ENCODE measurements around the gene SRBD1.

The SRBD1 gene

GRCh38 chr2:45494978-45495293 is 116.1 kb downstream of the SRBD1 start:
- H3K4me1 ChIP-seq (ENCODE audit: control insufficient read depth in 1 of 2, insufficient read depth in 2 of 2, low read length in 2 of 2), result no peaks in the 10 kb centered on the region
- H3K27ac ChIP-seq (ENCODE audit: low read length), result no peak overlapping the region
- no peaks in the 10 kb centered on the region for H3K9me3 ChIP-seq (ENCODE audit: control insufficient read depth in 1 of 2, low read length in 2 of 2)

GRCh38 chr2:45494275-45494977 is 116.6 kb downstream of the SRBD1 start:
- no peaks in the 10 kb centered on the region for H3K27me3 ChIP-seq (ENCODE audit: low read depth, low read length)
- H3K36me3 ChIP-seq (ENCODE audit: control insufficient read depth in 1 of 2, insufficient read depth in 2 of 2, low read length in 2 of 2), result no peaks in the 10 kb centered on the region
- no peaks in the 10 kb centered on the region for H3K9me3 ChIP-seq (ENCODE audit: control insufficient read depth in 1 of 2, low read length in 2 of 2)
- H3K27ac ChIP-seq (ENCODE audit: low read length), result no peak overlapping the region
- no peaks in the 10 kb centered on the region for H3K4me1 ChIP-seq (ENCODE audit: control insufficient read depth in 1 of 2, insufficient read depth in 2 of 2, low read length in 2 of 2)
- H3K4me3 ChIP-seq (ENCODE audit: low read depth in 1 of 2, low read length in 2 of 2), result no peak overlapping the region

More at GRCh38 chr2:45494978-45495293, 116.1 kb downstream of the SRBD1 start:
- no peak overlapping the region for H3K4me3 ChIP-seq (ENCODE audit: low read depth in 1 of 2, low read length in 2 of 2)
- H3K36me3 ChIP-seq (ENCODE audit: control insufficient read depth in 1 of 2, insufficient read depth in 2 of 2, low read length in 2 of 2), result no peaks in the 10 kb centered on the region
- no peaks in the 10 kb centered on the region for H3K27me3 ChIP-seq (ENCODE audit: low read depth, low read length)

DNA sequence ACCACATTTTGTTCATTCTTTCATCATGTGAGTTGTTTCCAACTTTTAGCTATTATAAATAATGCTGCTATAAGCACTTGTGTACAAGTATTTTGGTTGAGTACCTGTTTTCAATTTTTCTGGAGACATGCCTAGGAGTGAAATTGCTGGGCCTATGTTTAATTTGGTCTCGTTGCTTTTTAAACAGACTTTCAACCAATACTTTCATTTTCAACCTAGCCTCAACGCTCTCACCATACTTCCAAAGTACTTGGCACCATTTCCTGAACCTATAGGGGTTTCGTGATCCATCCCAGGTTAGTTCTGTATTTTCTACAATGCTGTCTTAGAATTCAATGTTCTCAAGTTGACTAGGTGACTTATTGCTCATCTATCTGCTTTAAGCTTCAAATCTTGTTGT is 126.1 kb downstream of the SRBD1 start:
- H3K9me3 ChIP-seq (ENCODE audit: control insufficient read depth in 1 of 2, low read length in 2 of 2), result peaks cover 0 to 4% of the 10 kb centered on the region in 2 donors
- H3K27ac ChIP-seq (ENCODE audit: low read length), result no peak overlapping the region
- H3K4me3 ChIP-seq (ENCODE audit: low read depth in 1 of 2, low read length in 2 of 2), result no peak overlapping the region
- H3K4me1 ChIP-seq (ENCODE audit: control insufficient read depth in 1 of 2, insufficient read depth in 2 of 2, low read length in 2 of 2), result no peaks in the 10 kb centered on the region
- peaks cover 0 to 3% of the 10 kb centered on the region in 2 donors for H3K36me3 ChIP-seq (ENCODE audit: control insufficient read depth in 1 of 2, insufficient read depth in 2 of 2, low read length in 2 of 2)
- no peaks in the 10 kb centered on the region for H3K27me3 ChIP-seq (ENCODE audit: low read depth, low read length)

DNA sequence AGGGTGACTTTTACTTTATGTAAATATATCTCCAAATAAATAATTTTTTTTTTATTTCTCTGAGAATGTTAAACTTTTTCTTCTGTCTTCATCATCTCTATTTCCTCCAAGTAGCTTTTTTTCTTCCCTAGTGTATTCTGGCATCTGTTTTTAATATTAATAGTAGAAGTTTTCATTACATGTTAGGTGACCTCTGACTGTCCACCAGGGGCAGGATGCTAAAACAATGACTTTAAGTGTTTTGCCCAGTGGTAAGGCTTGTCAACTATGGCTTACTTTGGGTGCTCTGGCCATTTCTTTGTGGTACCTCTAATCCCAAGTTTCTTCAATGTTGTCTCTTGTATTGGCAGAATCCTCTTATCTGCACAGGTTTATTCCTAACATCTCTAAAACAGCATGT is 127.1 kb downstream of the SRBD1 start:
- no peaks in the 10 kb centered on the region for H3K27me3 ChIP-seq (ENCODE audit: low read depth, low read length)
- H3K4me1 ChIP-seq (ENCODE audit: control insufficient read depth in 1 of 2, insufficient read depth in 2 of 2, low read length in 2 of 2), result no peaks in the 10 kb centered on the region
- peaks cover 0 to 7% of the 10 kb centered on the region in 2 donors for H3K9me3 ChIP-seq (ENCODE audit: control insufficient read depth in 1 of 2, low read length in 2 of 2)
- H3K4me3 ChIP-seq (ENCODE audit: low read depth in 1 of 2, low read length in 2 of 2), result no peak overlapping the region
- no peak overlapping the region for H3K27ac ChIP-seq (ENCODE audit: low read length)
- H3K36me3 ChIP-seq (ENCODE audit: control insufficient read depth in 1 of 2, insufficient read depth in 2 of 2, low read length in 2 of 2), result peaks cover 0 to 10% of the 10 kb centered on the region in 2 donors

- Histone ChIP-seq H3K27me3 (ENCODE audit: low read depth, low read length) (no peaks in the 10 kb centered on the region), H3K4me1 (ENCODE audit: control insufficient read depth in 1 of 2, insufficient read depth in 2 of 2, low read length in 2 of 2) (no peaks in the 10 kb centered on the region), H3K27ac (ENCODE audit: low read length) (no peak overlapping the region), H3K36me3 (ENCODE audit: control insufficient read depth in 1 of 2, insufficient read depth in 2 of 2, low read length in 2 of 2) (peaks cover 0 to 10% of the 10 kb centered on the region in 2 donors), H3K4me3 (ENCODE audit: low read depth in 1 of 2, low read length in 2 of 2) (no peak overlapping the region), H3K9me3 (ENCODE audit: control insufficient read depth in 1 of 2, low read length in 2 of 2) (peaks cover 0 to 7% of the 10 kb centered on the region in 2 donors)
Observed at GRCh38 chr2:45477546-45477945, 133.5 kb downstream of the SRBD1 start.

GRCh38 chr2:45470531-45470930 is 140.5 kb downstream of the SRBD1 start:
- Histone ChIP-seq H3K4me3 (ENCODE audit: low read depth in 1 of 2, low read length in 2 of 2) (no peak overlapping the region), H3K4me1 (ENCODE audit: control insufficient read depth in 1 of 2, insufficient read depth in 2 of 2, low read length in 2 of 2) (no peaks in the 10 kb centered on the region), H3K27ac (ENCODE audit: low read length) (no peak overlapping the region), H3K36me3 (ENCODE audit: control insufficient read depth in 1 of 2, insufficient read depth in 2 of 2, low read length in 2 of 2) (no peaks in the 10 kb centered on the region), H3K9me3 (ENCODE audit: control insufficient read depth in 1 of 2, low read length in 2 of 2) (no peaks in the 10 kb centered on the region), H3K27me3 (ENCODE audit: low read depth, low read length) (no peaks in the 10 kb centered on the region)

- Histone ChIP-seq H3K27ac (ENCODE audit: low read length) (no peak overlapping the region), H3K9me3 (ENCODE audit: control insufficient read depth in 1 of 2, low read length in 2 of 2) (no peaks in the 10 kb centered on the region), H3K27me3 (ENCODE audit: low read depth, low read length) (no peaks in the 10 kb centered on the region), H3K4me3 (ENCODE audit: low read depth in 1 of 2, low read length in 2 of 2) (no peak overlapping the region), H3K4me1 (ENCODE audit: control insufficient read depth in 1 of 2, insufficient read depth in 2 of 2, low read length in 2 of 2) (no peaks in the 10 kb centered on the region), H3K36me3 (ENCODE audit: control insufficient read depth in 1 of 2, insufficient read depth in 2 of 2, low read length in 2 of 2) (no peaks in the 10 kb centered on the region)
Observed at GRCh38 chr2:45469314-45470099, 141.6 kb downstream of the SRBD1 start.

DNA sequence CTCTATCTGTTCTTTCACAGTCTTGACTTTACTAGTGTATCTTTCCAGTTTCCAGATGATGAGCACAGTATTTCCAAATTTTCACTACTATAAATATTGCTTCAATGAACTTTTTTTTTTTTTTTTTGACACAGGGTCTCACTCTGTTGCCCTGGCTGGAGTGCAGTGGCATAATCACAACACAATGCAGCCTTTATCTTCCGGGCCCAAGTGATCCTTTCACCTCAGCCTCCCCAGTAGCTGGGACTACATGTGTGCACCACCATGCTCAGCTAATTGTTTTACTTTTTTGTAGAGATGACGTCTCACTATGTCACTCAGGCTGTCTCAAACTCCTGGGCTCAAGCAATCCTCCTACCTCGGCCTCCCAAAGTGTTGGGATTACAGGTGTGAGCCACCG is 142.8 kb downstream of the SRBD1 start:
- H3K27me3 ChIP-seq (ENCODE audit: low read depth, low read length), result no peaks in the 10 kb centered on the region
- no peak overlapping the region for H3K27ac ChIP-seq (ENCODE audit: low read length)
- H3K4me3 ChIP-seq (ENCODE audit: low read depth in 1 of 2, low read length in 2 of 2), result no peak overlapping the region

GRCh38 chr2:45466053-45466452 is 145.0 kb downstream of the SRBD1 start:
- H3K36me3 ChIP-seq (ENCODE audit: control insufficient read depth in 1 of 2, insufficient read depth in 2 of 2, low read length in 2 of 2), result no peaks in the 10 kb centered on the region
- H3K27me3 ChIP-seq (ENCODE audit: low read depth, low read length), result no peaks in the 10 kb centered on the region
- H3K27ac ChIP-seq (ENCODE audit: low read length), result no peak overlapping the region
- H3K9me3 ChIP-seq (ENCODE audit: control insufficient read depth in 1 of 2, low read length in 2 of 2), result no peaks in the 10 kb centered on the region
- no peak overlapping the region for H3K4me3 ChIP-seq (ENCODE audit: low read depth in 1 of 2, low read length in 2 of 2)
- H3K4me1 ChIP-seq (ENCODE audit: control insufficient read depth in 1 of 2, insufficient read depth in 2 of 2, low read length in 2 of 2), result no peaks in the 10 kb centered on the region

More for the DNA sequence above, 142.8 kb downstream of the SRBD1 start:
- Histone ChIP-seq H3K9me3 (ENCODE audit: control insufficient read depth in 1 of 2, low read length in 2 of 2) (no peaks in the 10 kb centered on the region), H3K36me3 (ENCODE audit: control insufficient read depth in 1 of 2, insufficient read depth in 2 of 2, low read length in 2 of 2) (no peaks in the 10 kb centered on the region), H3K4me1 (ENCODE audit: control insufficient read depth in 1 of 2, insufficient read depth in 2 of 2, low read length in 2 of 2) (no peaks in the 10 kb centered on the region)

- Histone ChIP-seq H3K4me3 (ENCODE audit: low read depth in 1 of 2, low read length in 2 of 2) (no peak overlapping the region), H3K36me3 (ENCODE audit: control insufficient read depth in 1 of 2, insufficient read depth in 2 of 2, low read length in 2 of 2) (no peaks in the 10 kb centered on the region), H3K27ac (ENCODE audit: low read length) (no peak overlapping the region), H3K9me3 (ENCODE audit: control insufficient read depth in 1 of 2, low read length in 2 of 2) (no peaks in the 10 kb centered on the region), H3K4me1 (ENCODE audit: control insufficient read depth in 1 of 2, insufficient read depth in 2 of 2, low read length in 2 of 2) (peaks cover 7 to 8% of the 10 kb centered on the region in 2 donors), H3K27me3 (ENCODE audit: low read depth, low read length) (no peaks in the 10 kb centered on the region)
Observed at GRCh38 chr2:45460825-45461224, 150.2 kb downstream of the SRBD1 start.

- Histone ChIP-seq H3K36me3 (ENCODE audit: control insufficient read depth in 1 of 2, insufficient read depth in 2 of 2, low read length in 2 of 2) (no peaks in the 10 kb centered on the region), H3K27me3 (ENCODE audit: low read depth, low read length) (no peaks in the 10 kb centered on the region), H3K27ac (ENCODE audit: low read length) (no peak overlapping the region), H3K4me3 (ENCODE audit: low read depth in 1 of 2, low read length in 2 of 2) (no peak overlapping the region), H3K9me3 (ENCODE audit: control insufficient read depth in 1 of 2, low read length in 2 of 2) (no peaks in the 10 kb centered on the region), H3K4me1 (ENCODE audit: control insufficient read depth in 1 of 2, insufficient read depth in 2 of 2, low read length in 2 of 2) (peaks cover 7 to 8% of the 10 kb centered on the region in 2 donors)
Observed at GRCh38 chr2:45459860-45460259, 151.2 kb downstream of the SRBD1 start.
